22Rv1 (cell line): Measurements from ENCODE around the gene TBR1.

Source experiments
- ZFX ChIP-seq: fragments of 450-650 bp; IDR thresholded peaks from 2 replicates; pipeline ENCODE4 v1.6.1; 2017; ENCODE audit warnings: antibody characterized with exemption, borderline replicate concordance
- TF ChIP-seq, protein P1 (sequence below): fragments of 450-650 bp; IDR thresholded peaks from 2 replicates; pipeline ENCODE4 v1.5.1; 2017; ENCODE audit warnings: mild to moderate bottlenecking

DNA sequence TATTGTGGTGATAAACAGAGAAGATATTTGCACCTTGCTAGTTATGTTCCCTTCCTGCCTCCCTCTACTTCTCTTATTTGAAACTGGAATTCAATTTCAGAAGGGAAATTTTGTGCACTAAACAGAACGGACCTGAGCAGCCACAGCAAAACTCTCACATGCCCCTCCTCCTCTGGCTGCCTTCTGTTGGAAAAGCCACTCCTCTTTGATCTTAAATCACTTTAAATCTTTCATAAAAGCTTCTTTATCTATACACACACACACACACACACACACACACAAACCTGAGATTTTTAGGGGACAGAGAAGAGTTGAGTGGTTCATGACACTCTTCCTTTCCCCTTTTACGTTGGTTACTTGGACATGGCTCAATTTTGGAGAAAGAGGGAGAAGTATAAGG, 5.6 kb downstream of the TBR1 start:
- TF ChIP-seq, protein P1, sequence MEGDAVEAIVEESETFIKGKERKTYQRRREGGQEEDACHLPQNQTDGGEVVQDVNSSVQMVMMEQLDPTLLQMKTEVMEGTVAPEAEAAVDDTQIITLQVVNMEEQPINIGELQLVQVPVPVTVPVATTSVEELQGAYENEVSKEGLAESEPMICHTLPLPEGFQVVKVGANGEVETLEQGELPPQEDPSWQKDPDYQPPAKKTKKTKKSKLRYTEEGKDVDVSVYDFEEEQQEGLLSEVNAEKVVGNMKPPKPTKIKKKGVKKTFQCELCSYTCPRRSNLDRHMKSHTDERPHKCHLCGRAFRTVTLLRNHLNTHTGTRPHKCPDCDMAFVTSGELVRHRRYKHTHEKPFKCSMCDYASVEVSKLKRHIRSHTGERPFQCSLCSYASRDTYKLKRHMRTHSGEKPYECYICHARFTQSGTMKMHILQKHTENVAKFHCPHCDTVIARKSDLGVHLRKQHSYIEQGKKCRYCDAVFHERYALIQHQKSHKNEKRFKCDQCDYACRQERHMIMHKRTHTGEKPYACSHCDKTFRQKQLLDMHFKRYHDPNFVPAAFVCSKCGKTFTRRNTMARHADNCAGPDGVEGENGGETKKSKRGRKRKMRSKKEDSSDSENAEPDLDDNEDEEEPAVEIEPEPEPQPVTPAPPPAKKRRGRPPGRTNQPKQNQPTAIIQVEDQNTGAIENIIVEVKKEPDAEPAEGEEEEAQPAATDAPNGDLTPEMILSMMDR, result no peak
- no peak for TF ChIP-seq ZFX
